GM12874 (cell line): Measurements from ENCODE around the gene RPS6KA5.

Source experiments
- CTCF ChIP-seq: IDR thresholded peaks from 2 replicates; pipeline ENCODE4 v1.5.1; 2011; ENCODE audit warnings: low read depth, mild to moderate bottlenecking, control low read depth, low read length, moderate library complexity; ENCODE audit not compliant: insufficient read depth

RPS6KA5 gene

DNA sequence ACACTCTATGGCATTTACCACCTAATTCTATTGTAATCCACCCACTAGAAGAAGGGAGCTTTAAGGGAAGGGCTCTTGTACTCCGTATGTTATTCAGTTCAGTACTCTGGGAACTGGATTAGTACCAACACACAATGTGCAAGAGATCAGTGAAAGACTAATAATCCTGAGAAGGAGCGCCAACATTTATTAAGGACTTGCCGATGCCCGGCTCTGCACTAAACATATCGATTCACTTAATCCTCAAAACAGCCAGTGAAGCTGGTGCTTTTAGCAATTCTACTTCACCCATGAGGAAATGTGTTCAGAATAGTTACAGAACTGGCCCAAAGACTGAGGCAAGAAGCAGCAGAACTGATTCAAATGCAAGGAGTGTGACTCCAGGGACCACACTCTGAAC is 80.9 kb downstream of the RPS6KA5 start:
- TF ChIP-seq CTCF: no peak

DNA sequence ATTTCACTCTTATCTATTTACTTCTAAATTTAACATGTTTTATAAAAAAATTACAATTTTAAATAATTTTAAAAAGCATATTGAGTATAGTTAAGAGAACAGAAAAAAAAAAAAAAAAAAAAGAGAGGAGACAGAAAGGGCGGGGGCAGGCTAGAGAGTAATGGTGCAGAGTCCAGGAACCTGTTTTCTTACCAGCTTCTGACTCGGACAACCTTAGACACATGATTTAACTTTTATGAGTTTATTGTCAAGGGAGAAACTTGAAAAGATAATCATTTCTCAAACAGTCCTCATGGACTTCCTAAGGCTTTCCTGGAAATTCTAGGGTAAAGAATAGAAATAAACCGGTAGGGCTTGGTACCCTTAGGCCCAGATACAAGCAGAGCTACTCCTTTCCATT is 84.3 kb downstream of the RPS6KA5 start:
- no peak for TF ChIP-seq CTCF

DNA sequence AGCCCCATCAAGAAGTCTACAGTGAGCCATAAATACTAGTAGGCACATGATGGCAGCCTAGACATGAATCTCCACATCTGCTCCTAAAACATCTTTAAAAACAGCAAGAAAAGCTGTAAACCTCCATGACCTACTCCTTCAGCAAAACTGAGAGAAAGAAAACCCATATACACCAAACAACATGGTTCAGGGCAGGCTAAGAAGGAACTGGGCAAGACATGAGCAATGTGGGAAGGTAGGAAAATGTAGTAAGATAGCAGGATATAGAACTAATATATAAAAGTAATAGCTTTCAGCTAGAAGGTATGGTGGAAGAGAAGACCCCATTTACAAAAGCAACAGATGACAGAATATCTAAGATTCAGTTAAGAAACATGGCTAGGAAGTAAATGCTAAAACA is 88.8 kb downstream of the RPS6KA5 start:
- no peak for TF ChIP-seq CTCF

GRCh38 chr14:90970167-90970600 is 90.3 kb downstream of the RPS6KA5 start:
- no peak for TF ChIP-seq CTCF

DNA sequence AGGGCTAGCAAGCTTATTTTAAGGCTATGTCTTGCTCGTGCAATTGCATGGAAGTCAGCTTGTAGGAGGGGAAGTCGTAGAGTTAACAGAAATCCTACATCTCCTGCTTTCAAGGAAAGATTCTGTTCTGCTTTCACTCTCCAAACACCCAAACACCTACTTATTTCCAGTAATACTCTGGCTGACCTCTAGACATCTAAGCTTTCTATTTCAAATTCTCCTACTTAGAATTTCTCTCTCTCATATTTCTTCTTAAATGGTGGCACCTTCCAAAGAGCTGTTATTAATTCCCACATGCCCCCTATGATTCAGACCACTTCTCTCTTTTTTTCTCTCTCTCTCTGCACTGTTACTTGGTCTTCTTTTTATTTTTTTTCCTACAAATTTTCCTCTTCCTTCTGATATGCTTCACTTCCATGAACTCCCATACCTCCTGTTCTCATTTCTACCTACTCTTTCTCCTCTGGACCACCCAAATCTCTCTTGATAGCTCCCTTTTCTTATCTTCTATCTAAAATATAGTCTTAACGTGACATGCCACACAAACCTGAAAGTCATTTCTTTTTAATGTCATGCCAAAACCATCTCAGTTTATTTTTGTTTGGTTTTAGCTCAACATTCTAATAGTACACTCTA is 90.8 kb downstream of the RPS6KA5 start:
- TF ChIP-seq CTCF: no peak

DNA sequence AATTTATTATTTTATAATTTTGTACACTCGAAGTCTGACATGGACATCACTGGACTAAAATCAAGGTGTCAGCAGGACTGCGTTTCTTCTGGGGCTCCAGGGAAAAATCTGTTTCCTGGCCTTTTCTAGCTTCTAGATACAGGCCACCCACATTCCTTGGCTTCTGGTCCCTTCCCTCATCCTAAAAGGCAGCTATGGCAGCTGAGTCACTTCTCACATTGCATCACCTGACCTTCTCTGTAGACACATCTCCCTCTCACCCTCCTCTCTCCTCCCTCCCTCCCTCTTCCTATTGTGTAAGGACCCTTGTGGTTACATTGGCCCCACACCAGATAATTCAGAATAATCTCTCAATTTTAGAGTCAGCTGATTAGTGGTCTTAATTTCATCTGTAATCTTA is 92.4 kb downstream of the RPS6KA5 start:
- TF ChIP-seq CTCF: no peak

DNA sequence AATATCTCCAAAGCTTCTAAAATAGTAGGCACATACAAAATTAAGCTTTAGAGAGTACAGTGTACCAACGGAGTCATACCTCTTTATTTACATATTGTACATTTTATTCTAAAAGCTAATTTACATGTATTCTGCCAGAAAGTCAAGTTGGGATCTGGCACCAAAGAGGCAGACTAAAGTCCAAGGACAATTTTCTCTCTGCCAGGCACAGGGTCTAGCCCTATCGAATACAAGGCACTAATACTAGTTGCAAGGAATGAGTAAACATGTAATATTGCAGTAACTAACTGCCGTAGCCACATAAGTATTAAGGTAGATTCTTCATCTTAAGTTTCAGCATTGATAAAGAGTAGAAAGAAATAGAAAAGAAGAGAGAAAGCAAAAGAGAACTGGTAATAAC is 93.9 kb downstream of the RPS6KA5 start:
- TF ChIP-seq CTCF: no peak
